OCI-LY7 (cell line): ENCODE results near the gene RGS17. TPM values are rescaled to one million over a fixed set of nuclear protein-coding genes. Genes with fewer than 3 reads are reported as not detected.

Source experiments
- BruUV-seq: library from RNA; stranded (reverse); fragments of 400-500 nt; replicated peaks from 2 replicates; lab custom pipeline; 2021; lab: Mats Ljungman, UMichigan
- CTCF ChIA-PET: fragments of 300-600 bp; sonication (Branson Sonifier 250); formaldehyde crosslinking; loops from one replicate; lab custom pipeline; 2022; ENCODE audit warnings: antibody characterized with exemption; ENCODE audit not compliant: unreplicated experiment; lab: Charles Lee
- POLR2A ChIA-PET: fragments of 300-600 bp; sonication (Branson Sonifier 250); formaldehyde crosslinking; loops from one replicate; lab custom pipeline; 2022; ENCODE audit warnings: antibody characterized with exemption; lab: Charles Lee
- DNase-seq: peaks from one replicate; pipeline ENCODE4 v3.0.0-alpha.2; 2015; ENCODE audit warnings: low spot score
- H2AFZ ChIP-seq: fragments of 200-600 bp; sonication (generic), shearing (Covaris generic); 2 replicates; pipeline ENCODE4 v1.6.1; 2014; ENCODE audit warnings: mild to moderate bottlenecking, antibody characterized with exemption, low read length, moderate library complexity
- H3K27ac ChIP-seq: fragments of 200-600 bp; sonication (generic); 2 replicates; pipeline ENCODE4 v1.5.1; 2014; ENCODE audit warnings: mixed run types, low read depth, mild to moderate bottlenecking, moderate library complexity, low read length, inconsistent platforms; ENCODE audit not compliant: poor library complexity, severe bottlenecking
- H3K36me3 ChIP-seq: fragments of 200-600 bp; sonication (generic); 2 replicates; pipeline ENCODE4 v1.6.1; 2014; ENCODE audit warnings: mild to moderate bottlenecking, antibody characterized with exemption, low read length, moderate library complexity, mixed read lengths; ENCODE audit not compliant: insufficient read depth
- H3K4me1 ChIP-seq: fragments of 200-600 bp; sonication (generic); 2 replicates; pipeline ENCODE4 v1.5.1; 2014; ENCODE audit warnings: mild to moderate bottlenecking, low read length; ENCODE audit not compliant: insufficient read depth, poor library complexity, severe bottlenecking
- H3K4me2 ChIP-seq: fragments of 200-600 bp; sonication (generic); 2 replicates; pipeline ENCODE4 v1.6.1; 2014; ENCODE audit warnings: mild to moderate bottlenecking, low read length
- H3K4me3 ChIP-seq: fragments of 200-600 bp; sonication (generic); 2 replicates; pipeline ENCODE4 v1.5.1; 2014; ENCODE audit warnings: mild to moderate bottlenecking, low read depth, low read length; ENCODE audit not compliant: poor library complexity, severe bottlenecking
- H3K79me2 ChIP-seq: fragments of 200-600 bp; sonication (generic); 2 replicates; pipeline ENCODE4 v1.6.1; 2016; ENCODE audit warnings: low read depth, mild to moderate bottlenecking, low read length, moderate library complexity, mixed read lengths; ENCODE audit not compliant: insufficient read depth
- H3K9me2 ChIP-seq: fragments of 200-600 bp; sonication (generic); 2 replicates; pipeline ENCODE4 v1.6.1; 2016; ENCODE audit warnings: mild to moderate bottlenecking, low read length, mixed read lengths; ENCODE audit not compliant: insufficient read depth
- H3K9me3 ChIP-seq: fragments of 200-600 bp; sonication (generic); 2 replicates; pipeline ENCODE4 v1.6.1; 2014; ENCODE audit warnings: mild to moderate bottlenecking, mixed run types, low read length, mixed read lengths
- H4K20me1 ChIP-seq: fragments of 200-600 bp; sonication (generic); 2 replicates; pipeline ENCODE4 v1.6.1; 2014; ENCODE audit warnings: mild to moderate bottlenecking, antibody characterized with exemption, low read length, moderate library complexity, mixed read lengths; ENCODE audit not compliant: insufficient read depth
- CTCF ChIP-seq: fragments of 200-600 bp; sonication (generic); conservative IDR thresholded peaks from 2 replicates; pipeline ENCODE4 v1.5.1; 2014; ENCODE audit warnings: mild to moderate bottlenecking, antibody characterized with exemption, low read length, moderate library complexity, mixed read lengths
- EZH2phosphoT487 ChIP-seq: fragments of 200-600 bp; sonication (generic); IDR thresholded peaks from 2 replicates; pipeline ENCODE4 v1.6.1; 2018; ENCODE audit warnings: low read depth, borderline replicate concordance, mild to moderate bottlenecking, mixed run types, antibody characterized with exemption, low read length, moderate library complexity, mixed read lengths
- intact Hi-C: fragments of 100-400 bp; cut with micrococcal nuclease; formaldehyde crosslinking; loops from one replicate; pipeline ENCODE4 v1.10.0; 2022; ENCODE audit not compliant: unreplicated experiment
- total RNA-seq, 2 experiments: library from RNA; depleted of rRNA in 1 of 2; stranded (reverse); fragments of >200 nt in 1 of 2; shearing (Covaris generic) in 1 of 2; gene quantifications; 2 replicates each; pipeline ENCODE4 v1.2.3, GENCODE V29; 2014 to 2022

The RGS17 gene
- total RNA-seq, 2 experiments from 2014 or later = not detected

GRCh38 chr6:152984513-152984872 lies 146.6 kb downstream of the RGS17 start:
- ChIA-PET CTCF (no interaction called here), POLR2A (interaction anchor here (0.6 to 3.5 kb wide), 8 partner anchors 11 to 799 kb away, joined by 3 to 40 read pairs (median 4); partner anchors contain the start of gene MTRF1L)
- Histone ChIP-seq H3K4me1 (peaks cover 29% of the 10 kb centered on the region), H2AFZ (no peak overlapping the region; the same call in 1 of the 2 replicates), H3K9me2 (no peaks in the 10 kb centered on the region), H3K9me3 (0 out of 2 replicates have a peak, but pooled peaks cover 4% of the 10 kb centered on the region), H3K79me2 (peaks cover 70% of the 10 kb centered on the region), H3K27ac (peak overlapping the region; percentile 87), H3K4me3 (peak overlapping the region; percentile 98), H3K36me3 (peaks cover 52% of the 10 kb centered on the region), H4K20me1 (peaks cover 20% of the 10 kb centered on the region), H3K4me2 (peak overlapping the region; percentile 84)
- BruUV-seq = no TSS peak
- DNase-seq = peak; percentile 57
- TF ChIP-seq EZH2phosphoT487 (no peak), CTCF (no peak)
- intact Hi-C loops = loop anchor here (5.0 kb wide), 3 partner anchors 802 to 1592 kb away; partner anchors contain the start of genes RMND1 and ZBTB2

- H3K9me3 ChIP-seq = 0 out of 2 replicates have a peak, but pooled peaks cover 4% of the 10 kb centered on the region
- TSS peak; percentile 81 for BruUV-seq
- TF ChIP-seq CTCF (no peak), EZH2phosphoT487 (no peak)
Observed at GRCh38 chr6:152983637-152984512, 147.2 kb downstream of the RGS17 start.

More at GRCh38 chr6:152983637-152984512, 147.2 kb downstream of the RGS17 start:
- H3K27ac ChIP-seq = peak overlapping the region; percentile 87
- H3K4me3 ChIP-seq = peak overlapping the region; percentile 98
- H3K4me1 ChIP-seq = peaks cover 35% of the 10 kb centered on the region
- peak; percentile 72 for DNase-seq
- POLR2A ChIA-PET = interaction anchor here (0.9 to 3.5 kb wide), 6 partner anchors 11 to 302 kb away, joined by 3 to 40 read pairs (median 4); partner anchors contain the start of gene MTRF1L
- H3K9me2 ChIP-seq = no peaks in the 10 kb centered on the region
- H3K36me3 ChIP-seq = peaks cover 58% of the 10 kb centered on the region
- H2AFZ ChIP-seq = peak overlapping the region; percentile 32; the same call in 1 of the 2 replicates
- H4K20me1 ChIP-seq = peaks cover 25% of the 10 kb centered on the region
- CTCF ChIA-PET = no interaction called here
- peak overlapping the region; percentile 84 for H3K4me2 ChIP-seq
- H3K79me2 ChIP-seq = peaks cover 76% of the 10 kb centered on the region
- intact Hi-C loops = loop anchor here (2.0 to 5.0 kb wide), 6 partner anchors 19 to 1592 kb away; partner anchors contain the start of genes MTRF1L, RMND1 and ZBTB2
